Panc1 (cell line): ENCODE measurements around the gene SRC. TPM values are rescaled to one million over a fixed set of nuclear protein-coding genes. Genes with fewer than 3 reads are reported as not detected.
A peak's percentile ranks its signal among the peaks of the same experiment; 100 is the strongest.

Experiments used
- ATAC-seq: fragments of 200-7000 bp; cut with Tn5 transposase; 2 replicates; pipeline ENCODE4 v1.9.1; 2020; ENCODE audit warnings: mild to moderate bottlenecking, moderate library complexity
- BruUV-seq: library from RNA; stranded (reverse); fragments of 400-500 nt; replicated peaks from 2 replicates; lab custom pipeline; 2021; lab: Mats Ljungman, UMichigan
- CTCF ChIA-PET: fragments of 300-600 bp; sonication (Branson Sonifier 250); formaldehyde crosslinking; loops from one replicate; lab custom pipeline; 2022; ENCODE audit warnings: antibody characterized with exemption; lab: Charles Lee
- POLR2A ChIA-PET: fragments of 300-600 bp; sonication (Branson Sonifier 250); formaldehyde crosslinking; loops from one replicate; lab custom pipeline; 2022; ENCODE audit warnings: antibody characterized with exemption; lab: Charles Lee
- DNase-seq: peaks from one replicate; pipeline ENCODE4 v3.0.0-alpha.2; 2010; ENCODE audit warnings: low read depth, low spot score
- H3K27ac ChIP-seq: 2 replicates; pipeline ENCODE4 v1.5.1; 2011; ENCODE audit warnings: mild to moderate bottlenecking, low read length, inconsistent platforms
- H3K27me3 ChIP-seq: fragments of 200-500 bp; sonication (Bioruptor generic); 2 replicates; pipeline ENCODE4 v1.6.0; 2014; ENCODE audit warnings: low read length, inconsistent platforms; ENCODE audit not compliant: control insufficient read depth, insufficient read depth
- H3K36me3 ChIP-seq: fragments of 200-500 bp; sonication (Bioruptor generic); 2 replicates; pipeline ENCODE4 v1.5.1; 2014; ENCODE audit warnings: inconsistent platforms, mild to moderate bottlenecking, low read length, moderate library complexity; ENCODE audit not compliant: control insufficient read depth, insufficient read depth
- H3K4me1 ChIP-seq: 2 replicates; pipeline ENCODE4 v1.5.1; 2011; ENCODE audit warnings: inconsistent platforms, mild to moderate bottlenecking, low read length, moderate library complexity; ENCODE audit not compliant: control insufficient read depth, insufficient read depth
- H3K4me3 ChIP-seq, 2 experiments: 2 replicates each; pipeline ENCODE4 v1.5.1; 2011 to 2012; ENCODE audit warnings: low read depth in 2 of 2, low read length in 2 of 2, mild to moderate bottlenecking in 2 of 2, inconsistent platforms in 1 of 2, moderate library complexity in 1 of 2
- H3K9me3 ChIP-seq: fragments of 200-500 bp; sonication (Bioruptor generic); 2 replicates; pipeline ENCODE4 v1.5.1; 2014; ENCODE audit warnings: low read depth, mild to moderate bottlenecking, inconsistent platforms, low read length, moderate library complexity; ENCODE audit not compliant: control insufficient read depth, insufficient read depth
- CTCF ChIP-seq: fragments of 450-650 bp; IDR thresholded peaks from 2 replicates; pipeline ENCODE4 v1.5.1; 2017; ENCODE audit warnings: mild to moderate bottlenecking
- POLR2AphosphoS5 ChIP-seq: IDR thresholded peaks from 2 replicates; pipeline ENCODE4 v1.6.1; 2012; ENCODE audit warnings: mild to moderate bottlenecking, low read depth, low read length, moderate library complexity
- REST ChIP-seq, 2 experiments: IDR thresholded peaks; 2 replicates each; pipeline ENCODE4 v1.6.1; 2011 to 2012; ENCODE audit warnings: low read depth in 2 of 2, control low read depth in 1 of 2, low read length in 1 of 2, mild to moderate bottlenecking in 1 of 2, moderate library complexity in 1 of 2; ENCODE audit not compliant: insufficient read depth in 1 of 2
- SIN3A ChIP-seq: IDR thresholded peaks from 2 replicates; pipeline ENCODE4 v1.6.1; 2012; ENCODE audit warnings: low read depth, mild to moderate bottlenecking, low read length, moderate library complexity, borderline replicate concordance; ENCODE audit not compliant: insufficient read depth
- TCF7L2 ChIP-seq: IDR thresholded peaks from 2 replicates; pipeline ENCODE4 v1.6.1; 2011; ENCODE audit warnings: mild to moderate bottlenecking, low read depth, low read length, inconsistent platforms
- in situ Hi-C: cut with HindIII; loops from 2 replicates; pipeline ENCODE4 v1.10.0; 2016; ENCODE audit warnings: low sequenced_read_pairs, low pct_unique_long_range_greater_than_20kb
- intact Hi-C: fragments of 100-400 bp; cut with micrococcal nuclease; formaldehyde crosslinking; loops from one replicate; pipeline ENCODE4 v1.10.0; 2022; ENCODE audit not compliant: unreplicated experiment
- total RNA-seq: library from RNA; stranded (reverse); gene quantifications from one replicate; pipeline ENCODE4 v1.2.1, GENCODE V29; 2021; ENCODE audit not compliant: unreplicated experiment

SRC gene
- total RNA-seq, 1 experiment from 2014 or later: 24.9 TPM

- no TSS peak for BruUV-seq
- in situ Hi-C loops: no loop called here
These were observed 38.8 kb downstream of the SRC start for GRCh38 chr20:37384683-37385174.

GRCh38 chr20:37385176-37385575 is 39.2 kb downstream of the SRC start:
- no peak for TF ChIP-seq POLR2AphosphoS5
- no peak for TF ChIP-seq REST (IDR thresholded peaks at IDR 0.05; ENCODE audit: insufficient read depth in 1 of 2, low read depth in 2 of 2, low read length in 1 of 2)
- TF ChIP-seq SIN3A: no peak
- TF ChIP-seq TCF7L2: no peak
- TF ChIP-seq CTCF: no peak
- in situ Hi-C loops (no loop called here), intact Hi-C loops (no loop called here)
- H3K9me3 ChIP-seq: no peaks in the 10 kb centered on the region
- ChIA-PET CTCF (no interaction called here), POLR2A (no interaction called here)
- H3K4me1 ChIP-seq: peaks cover 8% of the 10 kb centered on the region
- no peak for DNase-seq
- no peaks in the 10 kb centered on the region for H3K27me3 ChIP-seq
- H3K4me3 ChIP-seq: no peak overlapping the region
- BruUV-seq: no TSS peak
- H3K27ac ChIP-seq: no peak overlapping the region
- no peak for ATAC-seq
- no peaks in the 10 kb centered on the region for H3K36me3 ChIP-seq

More at GRCh38 chr20:37384683-37385174, 38.8 kb downstream of the SRC start:
- Histone ChIP-seq H3K4me1 (peaks cover 12% of the 10 kb centered on the region), H3K9me3 (no peaks in the 10 kb centered on the region), H3K27me3 (no peaks in the 10 kb centered on the region), H3K4me3 (no peak overlapping the region), H3K27ac (no peak overlapping the region), H3K36me3 (no peaks in the 10 kb centered on the region)
- ATAC-seq (peak; percentile 67), DNase-seq (no peak)
- POLR2A ChIA-PET: no interaction called here
- intact Hi-C loops: loop anchor here (5.0 kb wide), 1 partner anchor 107 kb away; no protein-coding TSS in a partner anchor
- CTCF ChIA-PET: no interaction called here
- TF ChIP-seq TCF7L2 (no peak), CTCF (peak; percentile 91), SIN3A (no peak), POLR2AphosphoS5 (no peak)
